ENCODE results near the gene SCARF2.
"Not testable (repeated sequence)": the region's sequence is repeated elsewhere in the genome, so short reads cannot be mapped to it uniquely, and the experiment has no call there.

Gene SCARF2

GRCh38 chr22:20459152-20459542 lies 21.5 kb upstream of the SCARF2 start:
- DNase-seq = no peak

- DNase-seq = no peak
Measured at GRCh38 chr22:20458530-20459151, 21.0 kb upstream of the SCARF2 start.

GRCh38 chr22:20457506-20458240 lies 20.0 kb upstream of the SCARF2 start:
- no peak for DNase-seq

GRCh38 chr22:20456722-20457076 lies 19.1 kb upstream of the SCARF2 start:
- DNase-seq = no peak

GRCh38 chr22:20456064-20456721 lies 18.6 kb upstream of the SCARF2 start:
- peak in 9 of 14 donors; percentile 9 to 55 (median 26) for DNase-seq

GRCh38 chr22:20455709-20456063 lies 18.1 kb upstream of the SCARF2 start:
- no peak for DNase-seq

GRCh38 chr22:20453222-20453621 lies 15.6 kb upstream of the SCARF2 start:
- no peak for DNase-seq

GRCh38 chr22:20451920-20452319 lies 14.3 kb upstream of the SCARF2 start:
- no peak for DNase-seq

- not testable (repeated sequence) for DNase-seq
Measured at GRCh38 chr22:20451129-20451778, 13.6 kb upstream of the SCARF2 start.

GRCh38 chr22:20450551-20450906 lies 12.9 kb upstream of the SCARF2 start:
- no peak for DNase-seq

- DNase-seq = no peak
Measured at GRCh38 chr22:20449819-20450550, 12.4 kb upstream of the SCARF2 start.

GRCh38 chr22:20448630-20449029 lies 11.0 kb upstream of the SCARF2 start:
- no peak for DNase-seq

GRCh38 chr22:20446383-20446970 lies 8.9 kb upstream of the SCARF2 start:
- no peak for DNase-seq

GRCh38 chr22:20444325-20444724 lies 6.7 kb upstream of the SCARF2 start:
- DNase-seq = no peak

GRCh38 chr22:20442485-20443284 lies 5.1 kb upstream of the SCARF2 start:
- no peak for DNase-seq

- no peak for DNase-seq
Measured at GRCh38 chr22:20441631-20442484, 4.2 kb upstream of the SCARF2 start.

GRCh38 chr22:20440637-20441591 lies 3.3 kb upstream of the SCARF2 start:
- DNase-seq = no peak

GRCh38 chr22:20439928-20440575 lies 2.4 kb upstream of the SCARF2 start:
- DNase-seq = no peak

GRCh38 chr22:20439556-20439927 lies 1.9 kb upstream of the SCARF2 start:
- DNase-seq = no peak

Measured in C1 segment of cervical spinal cord (tissue), 14 donors.